GM23338 (cell line): ENCODE results near the gene AGFG1. TPM values are rescaled to one million over a fixed set of nuclear protein-coding genes. Genes with fewer than 3 reads are reported as not detected.

ENCODE experiments used
- ATAC-seq: fragments of 200-7000 bp; cut with Tn5 transposase; 3 replicates; pipeline ENCODE4 v1.9.1; 2020
- DNase-seq: peaks from one replicate; pipeline ENCODE4 v3.0.0-alpha.2; 2015; ENCODE audit warnings: low spot score
- H2AFZ ChIP-seq: fragments of 200-600 bp; sonication (generic); 2 replicates; pipeline ENCODE4 v1.8.0; 2016; ENCODE audit warnings: antibody characterized with exemption, mild to moderate bottlenecking, moderate library complexity
- H3F3A ChIP-seq: fragments of 200-600 bp; sonication (generic); replicated peaks from 2 replicates; pipeline ENCODE4 v1.8.0; 2017; ENCODE audit warnings: antibody characterized with exemption, mixed run types, low read depth
- H3K27ac ChIP-seq: fragments of 200-600 bp; sonication (generic); 2 replicates; pipeline ENCODE4 v1.6.1; 2016; ENCODE audit warnings: low read depth
- H3K27me3 ChIP-seq: fragments of 200-600 bp; sonication (generic); 2 replicates; pipeline ENCODE4 v1.8.0; 2016; ENCODE audit warnings: mild to moderate bottlenecking, mixed run types, moderate library complexity; ENCODE audit not compliant: insufficient read depth
- H3K36me3 ChIP-seq: fragments of 200-600 bp; sonication (generic); 2 replicates; pipeline ENCODE4 v1.8.0; 2016; ENCODE audit warnings: mild to moderate bottlenecking; ENCODE audit not compliant: insufficient read depth
- H3K4me1 ChIP-seq: fragments of 200-600 bp; sonication (generic); 2 replicates; pipeline ENCODE4 v1.8.0; 2016; ENCODE audit warnings: mild to moderate bottlenecking, moderate library complexity; ENCODE audit not compliant: insufficient read depth
- H3K4me2 ChIP-seq: fragments of 200-600 bp; sonication (generic); 2 replicates; pipeline ENCODE4 v1.7.1; 2017; ENCODE audit warnings: mixed run types
- H3K4me3 ChIP-seq: fragments of 200-600 bp; sonication (generic); 2 replicates; pipeline ENCODE4 v1.6.1; 2016; ENCODE audit warnings: mixed run types
- H3K79me2 ChIP-seq: fragments of 200-600 bp; sonication (generic); replicated peaks from 2 replicates; pipeline ENCODE4 v1.8.0; 2017; ENCODE audit warnings: mild to moderate bottlenecking; ENCODE audit not compliant: insufficient read depth
- H3K9me2 ChIP-seq: fragments of 200-600 bp; sonication (generic); 2 replicates; pipeline ENCODE4 v1.8.0; 2017; ENCODE audit not compliant: insufficient read depth
- H4K20me1 ChIP-seq: fragments of 200-600 bp; sonication (generic); replicated peaks from 2 replicates; pipeline ENCODE4 v1.8.0; 2017; ENCODE audit warnings: mild to moderate bottlenecking; ENCODE audit not compliant: insufficient read depth
- H3K27ac Mint-ChIP-seq: 2 replicates; pipeline ENCODE4 v1.8.0; 2020; ENCODE audit warnings: inconsistent platforms, mild to moderate bottlenecking, moderate library complexity, mixed read lengths
- H3K27me3 Mint-ChIP-seq: 3 replicates; pipeline ENCODE4 v1.8.0; 2022; ENCODE audit warnings: low read depth, mild to moderate bottlenecking, moderate library complexity, mixed read lengths, inconsistent platforms; ENCODE audit not compliant: insufficient read depth, poor library complexity
- H3K36me3 Mint-ChIP-seq: 3 replicates; pipeline ENCODE4 v1.8.0; 2021; ENCODE audit warnings: low read depth, mild to moderate bottlenecking, inconsistent platforms, moderate library complexity, mixed read lengths
- H3K4me1 Mint-ChIP-seq: 3 replicates; pipeline ENCODE4 v1.8.0; 2020; ENCODE audit warnings: mild to moderate bottlenecking, inconsistent platforms, mixed read lengths
- H3K4me3 Mint-ChIP-seq: 3 replicates; pipeline ENCODE4 v1.8.0; 2021; ENCODE audit warnings: moderate library complexity, mild to moderate bottlenecking, inconsistent platforms, mixed read lengths
- H3K9me3 Mint-ChIP-seq: 3 replicates; pipeline ENCODE4 v1.8.0; 2020; ENCODE audit warnings: moderate library complexity, mild to moderate bottlenecking, inconsistent platforms, mixed read lengths
- CREB1 ChIP-seq: fragments of 250-450 bp; sonication (Bioruptor Pico); IDR thresholded peaks from 2 replicates; pipeline ENCODE4 v1.5.0; 2020; ENCODE audit warnings: low read depth, mild to moderate bottlenecking, moderate library complexity
- EZH2 ChIP-seq: fragments of 200-600 bp; sonication (generic); IDR thresholded peaks from one replicate; pipeline ENCODE4 v1.8.0; 2017; ENCODE audit warnings: antibody characterized with exemption, mild to moderate bottlenecking, low read depth; ENCODE audit not compliant: unreplicated experiment
- EZH2phosphoT487 ChIP-seq: fragments of 200-600 bp; sonication (generic); IDR thresholded peaks from one replicate; pipeline ENCODE4 v1.8.1; 2018; ENCODE audit warnings: antibody characterized with exemption; ENCODE audit not compliant: unreplicated experiment
- JUNB ChIP-seq: IDR thresholded peaks from one replicate; pipeline ENCODE4 v1.6.1; 2016; ENCODE audit warnings: antibody characterized with exemption; ENCODE audit not compliant: unreplicated experiment
- NANOG ChIP-seq: IDR thresholded peaks from 2 replicates; pipeline ENCODE4 v1.6.1; 2016; ENCODE audit warnings: antibody characterized with exemption, borderline replicate concordance
- POLR2AphosphoS5 ChIP-seq: IDR thresholded peaks from 2 replicates; pipeline ENCODE4 v1.6.1; 2016; ENCODE audit warnings: antibody characterized with exemption, low read depth
- STAT1 ChIP-seq: IDR thresholded peaks from one replicate; pipeline ENCODE4 v1.6.1; 2016; ENCODE audit warnings: antibody characterized with exemption; ENCODE audit not compliant: unreplicated experiment
- ZNF114 ChIP-seq: fragments of 250-450 bp; sonication (Bioruptor Pico); IDR thresholded peaks from 2 replicates; pipeline ENCODE4 v1.5.0; 2020; ENCODE audit warnings: mild to moderate bottlenecking, moderate library complexity
- ZNF331 ChIP-seq: fragments of 250-450 bp; sonication (Bioruptor Pico); IDR thresholded peaks from 2 replicates; pipeline ENCODE4 v1.5.0; 2020; ENCODE audit warnings: low read depth, mild to moderate bottlenecking, moderate library complexity
- polyA plus RNA-seq: library from polyadenylated mRNA; unstranded; fragments of >200 nt; fragmentation: Nextera tagmentation; extraction: Ambion mirVana; gene quantifications from 2 replicates; pipeline ENCODE4 v1.2.1, GENCODE V29; 2016
- total RNA-seq: library from RNA; depleted of rRNA; stranded (reverse); fragments of >200 nt; shearing (Covaris generic); gene quantifications from 2 replicates; pipeline ENCODE4 v1.2.3, GENCODE V29; 2014
- TF ChIP-seq, protein P1 (sequence below): IDR thresholded peaks from one replicate; pipeline ENCODE4 v1.6.1; 2018; ENCODE audit warnings: antibody characterized with exemption; ENCODE audit not compliant: unreplicated experiment
- TF ChIP-seq, protein P2 (sequence below): IDR thresholded peaks from 2 replicates; pipeline ENCODE4 v1.6.1; 2016; ENCODE audit warnings: antibody characterized with exemption
- TF ChIP-seq, protein P3 (sequence below), 2 experiments: fragments of 200-600 bp in 1 of 2; sonication (generic) in 1 of 2; conservative IDR thresholded peaks; 2 replicates each; pipeline versions ENCODE4 v1.5.1 to v1.6.1; 2016 to 2017; ENCODE audit warnings: antibody characterized with exemption in 2 of 2, low read depth in 2 of 2, mild to moderate bottlenecking in 2 of 2, moderate library complexity in 1 of 2
- TF ChIP-seq, protein P4 (sequence below): fragments of 250-450 bp; sonication (Bioruptor Pico); IDR thresholded peaks from 2 replicates; pipeline ENCODE4 v1.5.0; 2020; ENCODE audit warnings: mild to moderate bottlenecking, moderate library complexity

Gene AGFG1
- total and polyA plus RNA-seq, 2 experiments from 2014 or later = 14.5 to 113 TPM

DNA sequence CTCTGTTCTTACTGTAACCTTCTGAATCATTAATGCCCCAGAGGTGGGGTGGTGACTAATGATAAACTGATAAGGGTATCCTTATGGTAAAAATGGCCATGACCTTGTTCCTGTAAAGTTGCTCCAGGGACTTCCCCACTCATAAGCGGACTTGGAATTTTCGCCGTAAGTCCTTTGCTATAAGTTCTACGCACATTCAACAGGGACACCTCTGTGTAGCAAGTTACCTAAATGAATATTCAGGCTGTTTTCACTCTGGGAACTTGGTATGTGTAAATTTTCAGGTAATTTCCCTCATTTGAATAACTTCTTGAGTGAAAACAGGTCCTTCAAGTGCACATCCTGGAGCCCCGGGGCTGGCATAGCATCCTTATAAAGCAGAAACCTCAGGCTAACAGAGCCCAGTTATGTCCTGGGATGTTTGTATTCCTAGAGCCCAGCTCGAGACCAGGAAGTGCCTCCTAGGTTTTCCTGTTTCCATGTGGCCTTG is 9.4 kb upstream of the AGFG1 start:
- Mint-ChIP-seq H3K4me3 (no peak overlapping the region), H3K9me3 (no peaks in the 10 kb centered on the region), H3K36me3 (no peaks in the 10 kb centered on the region), H3K27me3 (peaks cover 5% of the 10 kb centered on the region), H3K27ac (no peak overlapping the region), H3K4me1 (peaks cover 18% of the 10 kb centered on the region)
- H3K27me3 ChIP-seq = no peaks in the 10 kb centered on the region
- no peak overlapping the region for H3K4me2 ChIP-seq
- H2AFZ ChIP-seq = no peak overlapping the region
- H3K9me2 ChIP-seq = no peaks in the 10 kb centered on the region
- H3K4me3 ChIP-seq = no peak overlapping the region
- no peaks in the 10 kb centered on the region for H3K36me3 ChIP-seq
- no peaks in the 10 kb centered on the region for H3F3A ChIP-seq
- no peak for TF ChIP-seq EZH2
- TF ChIP-seq ZNF114 = no peak
- TF ChIP-seq CREB1 (CRISPR knock-in tag) = no peak
- no peak for TF ChIP-seq POLR2AphosphoS5
- no peak for TF ChIP-seq STAT1
- TF ChIP-seq ZNF331 (CRISPR knock-in tag) = no peak
- TF ChIP-seq, protein P1, sequence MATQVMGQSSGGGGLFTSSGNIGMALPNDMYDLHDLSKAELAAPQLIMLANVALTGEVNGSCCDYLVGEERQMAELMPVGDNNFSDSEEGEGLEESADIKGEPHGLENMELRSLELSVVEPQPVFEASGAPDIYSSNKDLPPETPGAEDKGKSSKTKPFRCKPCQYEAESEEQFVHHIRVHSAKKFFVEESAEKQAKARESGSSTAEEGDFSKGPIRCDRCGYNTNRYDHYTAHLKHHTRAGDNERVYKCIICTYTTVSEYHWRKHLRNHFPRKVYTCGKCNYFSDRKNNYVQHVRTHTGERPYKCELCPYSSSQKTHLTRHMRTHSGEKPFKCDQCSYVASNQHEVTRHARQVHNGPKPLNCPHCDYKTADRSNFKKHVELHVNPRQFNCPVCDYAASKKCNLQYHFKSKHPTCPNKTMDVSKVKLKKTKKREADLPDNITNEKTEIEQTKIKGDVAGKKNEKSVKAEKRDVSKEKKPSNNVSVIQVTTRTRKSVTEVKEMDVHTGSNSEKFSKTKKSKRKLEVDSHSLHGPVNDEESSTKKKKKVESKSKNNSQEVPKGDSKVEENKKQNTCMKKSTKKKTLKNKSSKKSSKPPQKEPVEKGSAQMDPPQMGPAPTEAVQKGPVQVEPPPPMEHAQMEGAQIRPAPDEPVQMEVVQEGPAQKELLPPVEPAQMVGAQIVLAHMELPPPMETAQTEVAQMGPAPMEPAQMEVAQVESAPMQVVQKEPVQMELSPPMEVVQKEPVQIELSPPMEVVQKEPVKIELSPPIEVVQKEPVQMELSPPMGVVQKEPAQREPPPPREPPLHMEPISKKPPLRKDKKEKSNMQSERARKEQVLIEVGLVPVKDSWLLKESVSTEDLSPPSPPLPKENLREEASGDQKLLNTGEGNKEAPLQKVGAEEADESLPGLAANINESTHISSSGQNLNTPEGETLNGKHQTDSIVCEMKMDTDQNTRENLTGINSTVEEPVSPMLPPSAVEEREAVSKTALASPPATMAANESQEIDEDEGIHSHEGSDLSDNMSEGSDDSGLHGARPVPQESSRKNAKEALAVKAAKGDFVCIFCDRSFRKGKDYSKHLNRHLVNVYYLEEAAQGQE = no peak
- TF ChIP-seq NANOG = no peak
- no peak for TF ChIP-seq EZH2phosphoT487
- TF ChIP-seq, protein P2, sequence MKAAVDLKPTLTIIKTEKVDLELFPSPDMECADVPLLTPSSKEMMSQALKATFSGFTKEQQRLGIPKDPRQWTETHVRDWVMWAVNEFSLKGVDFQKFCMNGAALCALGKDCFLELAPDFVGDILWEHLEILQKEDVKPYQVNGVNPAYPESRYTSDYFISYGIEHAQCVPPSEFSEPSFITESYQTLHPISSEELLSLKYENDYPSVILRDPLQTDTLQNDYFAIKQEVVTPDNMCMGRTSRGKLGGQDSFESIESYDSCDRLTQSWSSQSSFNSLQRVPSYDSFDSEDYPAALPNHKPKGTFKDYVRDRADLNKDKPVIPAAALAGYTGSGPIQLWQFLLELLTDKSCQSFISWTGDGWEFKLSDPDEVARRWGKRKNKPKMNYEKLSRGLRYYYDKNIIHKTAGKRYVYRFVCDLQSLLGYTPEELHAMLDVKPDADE = no peak
- TF ChIP-seq, protein P3, sequence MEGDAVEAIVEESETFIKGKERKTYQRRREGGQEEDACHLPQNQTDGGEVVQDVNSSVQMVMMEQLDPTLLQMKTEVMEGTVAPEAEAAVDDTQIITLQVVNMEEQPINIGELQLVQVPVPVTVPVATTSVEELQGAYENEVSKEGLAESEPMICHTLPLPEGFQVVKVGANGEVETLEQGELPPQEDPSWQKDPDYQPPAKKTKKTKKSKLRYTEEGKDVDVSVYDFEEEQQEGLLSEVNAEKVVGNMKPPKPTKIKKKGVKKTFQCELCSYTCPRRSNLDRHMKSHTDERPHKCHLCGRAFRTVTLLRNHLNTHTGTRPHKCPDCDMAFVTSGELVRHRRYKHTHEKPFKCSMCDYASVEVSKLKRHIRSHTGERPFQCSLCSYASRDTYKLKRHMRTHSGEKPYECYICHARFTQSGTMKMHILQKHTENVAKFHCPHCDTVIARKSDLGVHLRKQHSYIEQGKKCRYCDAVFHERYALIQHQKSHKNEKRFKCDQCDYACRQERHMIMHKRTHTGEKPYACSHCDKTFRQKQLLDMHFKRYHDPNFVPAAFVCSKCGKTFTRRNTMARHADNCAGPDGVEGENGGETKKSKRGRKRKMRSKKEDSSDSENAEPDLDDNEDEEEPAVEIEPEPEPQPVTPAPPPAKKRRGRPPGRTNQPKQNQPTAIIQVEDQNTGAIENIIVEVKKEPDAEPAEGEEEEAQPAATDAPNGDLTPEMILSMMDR (conservative IDR thresholded peaks at IDR 0.05; ENCODE audit: low read depth in 2 of 2) = no peak
- no peak for TF ChIP-seq JUNB
- TF ChIP-seq, protein P4, sequence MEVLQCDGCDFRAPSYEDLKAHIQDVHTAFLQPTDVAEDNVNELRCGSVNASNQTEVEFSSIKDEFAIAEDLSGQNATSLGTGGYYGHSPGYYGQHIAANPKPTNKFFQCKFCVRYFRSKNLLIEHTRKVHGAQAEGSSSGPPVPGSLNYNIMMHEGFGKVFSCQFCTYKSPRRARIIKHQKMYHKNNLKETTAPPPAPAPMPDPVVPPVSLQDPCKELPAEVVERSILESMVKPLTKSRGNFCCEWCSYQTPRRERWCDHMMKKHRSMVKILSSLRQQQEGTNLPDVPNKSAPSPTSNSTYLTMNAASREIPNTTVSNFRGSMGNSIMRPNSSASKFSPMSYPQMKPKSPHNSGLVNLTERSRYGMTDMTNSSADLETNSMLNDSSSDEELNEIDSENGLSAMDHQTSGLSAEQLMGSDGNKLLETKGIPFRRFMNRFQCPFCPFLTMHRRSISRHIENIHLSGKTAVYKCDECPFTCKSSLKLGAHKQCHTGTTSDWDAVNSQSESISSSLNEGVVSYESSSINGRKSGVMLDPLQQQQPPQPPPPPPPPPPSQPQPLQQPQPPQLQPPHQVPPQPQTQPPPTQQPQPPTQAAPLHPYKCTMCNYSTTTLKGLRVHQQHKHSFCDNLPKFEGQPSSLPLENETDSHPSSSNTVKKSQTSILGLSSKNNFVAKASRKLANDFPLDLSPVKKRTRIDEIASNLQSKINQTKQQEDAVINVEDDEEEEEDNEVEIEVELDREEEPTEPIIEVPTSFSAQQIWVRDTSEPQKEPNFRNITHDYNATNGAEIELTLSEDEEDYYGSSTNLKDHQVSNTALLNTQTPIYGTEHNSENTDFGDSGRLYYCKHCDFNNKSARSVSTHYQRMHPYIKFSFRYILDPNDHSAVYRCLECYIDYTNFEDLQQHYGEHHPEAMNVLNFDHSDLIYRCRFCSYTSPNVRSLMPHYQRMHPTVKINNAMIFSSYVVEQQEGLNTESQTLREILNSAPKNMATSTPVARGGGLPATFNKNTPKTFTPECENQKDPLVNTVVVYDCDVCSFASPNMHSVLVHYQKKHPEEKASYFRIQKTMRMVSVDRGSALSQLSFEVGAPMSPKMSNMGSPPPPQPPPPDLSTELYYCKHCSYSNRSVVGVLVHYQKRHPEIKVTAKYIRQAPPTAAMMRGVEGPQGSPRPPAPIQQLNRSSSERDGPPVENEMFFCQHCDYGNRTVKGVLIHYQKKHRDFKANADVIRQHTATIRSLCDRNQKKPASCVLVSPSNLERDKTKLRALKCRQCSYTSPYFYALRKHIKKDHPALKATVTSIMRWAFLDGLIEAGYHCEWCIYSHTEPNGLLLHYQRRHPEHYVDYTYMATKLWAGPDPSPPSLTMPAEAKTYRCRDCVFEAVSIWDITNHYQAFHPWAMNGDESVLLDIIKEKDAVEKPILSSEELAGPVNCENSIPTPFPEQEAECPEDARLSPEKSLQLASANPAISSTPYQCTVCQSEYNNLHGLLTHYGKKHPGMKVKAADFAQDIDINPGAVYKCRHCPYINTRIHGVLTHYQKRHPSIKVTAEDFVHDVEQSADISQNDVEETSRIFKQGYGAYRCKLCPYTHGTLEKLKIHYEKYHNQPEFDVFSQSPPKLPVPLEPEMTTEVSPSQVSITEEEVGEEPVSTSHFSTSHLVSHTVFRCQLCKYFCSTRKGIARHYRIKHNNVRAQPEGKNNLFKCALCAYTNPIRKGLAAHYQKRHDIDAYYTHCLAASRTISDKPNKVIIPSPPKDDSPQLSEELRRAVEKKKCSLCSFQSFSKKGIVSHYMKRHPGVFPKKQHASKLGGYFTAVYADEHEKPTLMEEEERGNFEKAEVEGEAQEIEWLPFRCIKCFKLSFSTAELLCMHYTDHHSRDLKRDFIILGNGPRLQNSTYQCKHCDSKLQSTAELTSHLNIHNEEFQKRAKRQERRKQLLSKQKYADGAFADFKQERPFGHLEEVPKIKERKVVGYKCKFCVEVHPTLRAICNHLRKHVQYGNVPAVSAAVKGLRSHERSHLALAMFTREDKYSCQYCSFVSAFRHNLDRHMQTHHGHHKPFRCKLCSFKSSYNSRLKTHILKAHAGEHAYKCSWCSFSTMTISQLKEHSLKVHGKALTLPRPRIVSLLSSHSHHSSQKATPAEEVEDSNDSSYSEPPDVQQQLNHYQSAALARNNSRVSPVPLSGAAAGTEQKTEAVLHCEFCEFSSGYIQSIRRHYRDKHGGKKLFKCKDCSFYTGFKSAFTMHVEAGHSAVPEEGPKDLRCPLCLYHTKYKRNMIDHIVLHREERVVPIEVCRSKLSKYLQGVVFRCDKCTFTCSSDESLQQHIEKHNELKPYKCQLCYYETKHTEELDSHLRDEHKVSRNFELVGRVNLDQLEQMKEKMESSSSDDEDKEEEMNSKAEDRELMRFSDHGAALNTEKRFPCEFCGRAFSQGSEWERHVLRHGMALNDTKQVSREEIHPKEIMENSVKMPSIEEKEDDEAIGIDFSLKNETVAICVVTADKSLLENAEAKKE = no peak
- no peaks in the 10 kb centered on the region for H4K20me1 ChIP-seq
- H3K79me2 ChIP-seq = no peaks in the 10 kb centered on the region
- DNase-seq (no peak), ATAC-seq (no peak)
- H3K27ac ChIP-seq = no peak overlapping the region
- peaks cover 8% of the 10 kb centered on the region; the same call in 1 of the 2 replicates for H3K4me1 ChIP-seq
